GM18868 (cell line): ENCODE data around the gene LCA5.
A peak's percentile ranks its signal among the peaks of the same experiment; 100 is the strongest.
"Not testable (repeated sequence)": the region's sequence is repeated elsewhere in the genome, so short reads cannot be mapped to it uniquely, and the experiment has no call there.

Experiments used
- ATAC-seq: cut with Tn5 transposase; IDR thresholded peaks from one replicate; pipeline ENCODE4 v1.9.1; 2021; ENCODE audit warnings: mild to moderate bottlenecking, moderate library complexity; ENCODE audit not compliant: unreplicated experiment

The LCA5 gene

DNA sequence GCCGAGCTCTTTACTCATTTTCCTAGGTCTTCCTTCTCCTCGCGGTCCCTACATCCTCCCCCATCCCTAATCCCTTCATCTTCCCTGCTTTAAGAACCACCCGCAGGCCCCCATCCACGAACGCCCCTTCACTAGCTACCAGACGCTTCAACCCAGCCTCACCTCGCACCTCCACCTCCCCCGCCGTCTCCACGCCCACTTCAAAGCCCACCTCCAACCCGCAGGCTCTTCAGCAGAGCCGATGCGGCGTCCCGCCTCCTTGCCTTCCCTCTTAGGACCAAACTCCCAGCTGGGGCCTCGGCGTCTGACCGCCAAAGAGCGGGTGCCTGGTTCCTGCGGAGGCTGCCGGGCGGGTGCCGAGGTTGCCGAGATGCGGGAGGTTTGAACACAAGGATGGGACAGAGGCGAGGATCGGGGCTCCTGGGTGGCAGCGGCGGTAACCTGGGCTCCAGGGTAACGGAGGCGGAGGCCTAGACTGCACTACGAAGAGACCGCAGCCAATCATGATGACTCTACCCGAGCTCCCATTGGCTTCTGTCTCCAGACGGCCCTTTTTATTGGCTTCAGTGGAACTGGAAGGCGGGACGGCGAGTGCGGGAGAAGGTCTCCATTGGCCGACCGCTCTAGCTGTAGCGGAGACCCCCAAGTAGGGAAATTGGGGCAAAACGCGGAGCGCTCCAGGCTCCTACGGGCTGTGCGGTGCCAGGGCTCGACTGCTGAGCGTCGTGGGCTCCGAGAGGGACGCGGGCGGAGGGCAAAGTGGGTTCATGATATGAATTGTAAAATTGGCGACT is at the start of gene LCA5:
TSS of gene LCA5 (minus strand) at position 477 of the 794 bp plus-strand sequence. CDS start 18,536 bp downstream, outside the sequence.
- peak; percentile 100 for ATAC-seq

DNA sequence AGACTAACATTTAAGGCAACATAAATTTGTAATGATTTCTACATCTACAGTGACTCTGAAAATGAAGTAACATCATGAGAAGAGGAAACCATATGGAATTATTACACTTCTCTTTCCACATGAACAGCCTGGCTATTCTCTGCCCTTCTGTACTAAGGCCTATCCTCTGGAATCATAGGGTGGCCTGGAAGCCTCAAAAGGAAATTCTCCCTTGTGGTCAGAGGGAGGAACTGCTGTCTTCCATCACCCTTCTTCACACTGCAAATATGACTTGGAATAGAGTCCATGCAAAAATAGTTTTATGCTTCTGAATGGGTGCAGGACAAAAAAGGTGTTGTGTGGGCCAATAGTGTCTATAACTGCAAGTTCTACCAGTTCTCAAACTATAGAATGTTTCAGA is 49.3 kb upstream of the LCA5 start:
- ATAC-seq, result no peak

DNA sequence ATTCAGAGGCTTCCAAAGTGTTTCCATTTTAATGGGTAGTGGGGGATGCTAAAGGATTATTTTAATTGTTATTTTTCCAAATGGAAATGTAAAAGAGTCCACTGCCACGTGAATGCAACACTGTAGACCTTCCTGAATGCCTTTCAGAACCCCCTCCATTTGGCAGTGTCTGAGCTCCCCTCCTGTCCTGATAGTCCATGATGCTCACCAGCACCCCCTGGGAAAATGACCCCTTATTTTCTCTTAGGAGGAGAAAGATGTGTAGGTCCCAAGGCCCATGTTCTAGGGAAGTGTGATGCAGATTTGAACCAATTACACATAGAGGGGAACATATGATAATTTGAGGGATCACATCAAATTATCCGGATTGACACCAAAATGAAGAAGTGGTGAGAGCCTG is 47.1 kb upstream of the LCA5 start:
- no peak for ATAC-seq

DNA sequence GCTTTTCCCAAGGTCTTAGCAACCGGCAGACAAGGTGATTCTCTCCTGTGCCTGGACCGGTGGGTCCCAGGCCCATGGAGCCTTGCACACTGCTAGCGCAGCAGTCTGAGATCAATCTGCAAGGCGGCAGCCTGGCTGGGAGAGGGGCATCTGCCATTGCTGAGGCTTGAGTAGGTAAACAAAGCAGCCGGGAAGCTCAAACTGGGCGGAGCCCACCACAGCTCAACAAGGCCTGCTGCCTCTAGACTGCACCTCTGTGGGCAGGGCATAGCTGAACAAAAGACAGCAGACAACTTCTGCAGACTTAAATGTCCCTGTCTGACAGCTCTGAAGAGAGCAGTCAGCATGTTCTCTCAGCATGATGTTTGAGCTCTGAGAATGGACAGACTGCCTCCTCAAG is 40.7 kb upstream of the LCA5 start:
- ATAC-seq, result not testable (repeated sequence)

DNA sequence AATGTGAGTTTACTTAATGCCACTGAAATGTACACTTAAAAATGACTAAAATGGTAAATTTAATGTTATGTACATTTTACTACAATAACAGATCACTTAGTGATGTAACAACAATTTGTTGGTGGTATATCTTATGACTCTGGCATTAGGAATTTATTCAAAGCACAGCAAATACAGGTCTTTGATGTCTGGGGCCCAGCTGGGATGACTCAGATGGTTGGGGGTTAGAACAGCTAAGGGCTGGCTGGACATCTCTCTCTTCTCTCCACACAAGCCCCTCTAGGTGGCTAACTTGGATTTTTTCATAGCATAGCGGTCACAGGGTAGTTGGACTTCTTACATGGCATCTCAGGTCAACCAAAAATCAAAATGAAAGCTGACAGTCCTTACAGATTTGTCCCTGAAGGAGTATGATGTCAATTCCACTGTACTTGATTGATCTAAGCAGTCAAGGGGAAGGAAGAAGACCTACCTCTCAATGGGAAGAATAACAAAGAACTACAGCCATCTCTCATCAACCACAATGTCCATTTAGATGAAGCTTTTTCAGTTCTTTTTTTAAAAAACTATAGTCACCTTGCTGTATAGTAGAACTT is 37.5 kb upstream of the LCA5 start:
- no peak for ATAC-seq

DNA sequence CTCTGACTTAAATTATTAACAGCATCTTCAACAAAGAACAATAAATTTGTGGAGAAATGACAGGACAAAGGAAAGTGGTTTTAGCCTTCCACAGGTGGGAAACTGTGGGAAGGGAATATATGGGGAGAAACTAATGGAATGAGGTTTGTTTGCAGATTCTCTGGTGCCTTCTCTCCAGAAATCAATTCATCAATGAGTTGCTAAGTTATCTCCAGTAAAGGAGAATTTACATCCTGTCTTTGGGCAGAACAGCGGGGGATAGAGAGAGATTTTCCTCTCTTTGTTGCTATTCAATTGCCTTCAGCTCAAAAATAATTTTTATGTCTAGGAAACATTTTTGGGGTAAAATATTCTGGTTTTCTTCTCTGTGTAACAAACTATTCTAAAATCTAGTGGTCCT is 36.9 kb upstream of the LCA5 start:
- no peak for ATAC-seq

DNA sequence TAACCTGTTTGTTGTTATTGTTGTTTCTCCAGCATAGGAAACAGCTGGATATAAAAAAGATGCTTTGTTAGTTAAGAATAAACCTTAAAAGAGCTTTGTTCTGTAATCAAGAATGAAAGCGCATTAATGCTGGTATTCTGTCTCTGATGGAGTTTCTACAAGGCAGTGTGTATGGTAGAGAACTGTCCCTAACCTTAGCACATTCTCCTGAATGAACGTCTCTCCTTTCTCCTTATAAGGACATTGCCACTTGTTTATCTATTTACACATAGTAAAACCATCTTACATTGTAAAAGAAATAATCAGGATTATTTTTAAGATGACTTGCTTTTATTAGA is 33.8 kb upstream of the LCA5 start:
- ATAC-seq, result peak; percentile 30

DNA sequence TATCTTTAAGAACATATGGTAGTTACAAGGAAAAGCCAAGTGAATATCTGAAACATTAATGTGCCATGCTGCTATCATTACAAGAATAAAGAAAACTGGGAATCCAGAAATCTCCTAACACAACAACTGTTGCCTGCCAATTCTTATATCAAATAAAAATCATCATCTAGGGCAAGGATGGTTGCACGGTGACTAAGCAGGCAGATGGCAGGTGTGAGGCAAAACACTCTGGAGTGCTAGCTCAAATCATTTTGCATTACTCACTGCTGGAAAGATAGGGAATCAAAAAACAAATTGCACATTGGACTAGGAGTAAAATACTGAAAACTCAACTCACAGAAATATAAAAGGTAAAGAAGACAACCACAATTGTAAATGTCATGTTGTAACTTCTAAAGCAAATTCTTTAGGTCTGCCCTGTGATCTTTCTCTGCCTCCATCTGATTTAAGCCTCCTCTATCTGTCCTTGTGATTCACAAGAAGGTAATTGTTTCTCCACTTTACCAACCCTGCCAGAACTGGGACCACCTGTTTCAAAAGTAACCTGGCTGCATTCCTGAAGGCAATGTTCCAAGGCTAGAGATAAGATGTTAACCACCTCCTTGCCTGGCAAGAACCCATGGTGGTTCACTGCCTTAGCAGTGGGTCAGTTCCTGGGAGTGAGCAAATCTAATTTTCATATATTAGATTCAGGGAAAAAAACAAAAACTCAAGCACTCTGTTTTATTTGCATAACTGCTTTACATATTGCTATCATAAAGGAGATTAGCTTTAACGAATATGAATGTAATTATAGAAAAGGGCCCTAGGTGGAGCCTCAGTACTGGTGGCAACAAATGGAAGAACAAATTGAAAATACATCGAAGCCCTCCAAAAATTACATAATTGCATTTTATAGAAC is 33.1 kb upstream of the LCA5 start:
- ATAC-seq, result peak; percentile 88

DNA sequence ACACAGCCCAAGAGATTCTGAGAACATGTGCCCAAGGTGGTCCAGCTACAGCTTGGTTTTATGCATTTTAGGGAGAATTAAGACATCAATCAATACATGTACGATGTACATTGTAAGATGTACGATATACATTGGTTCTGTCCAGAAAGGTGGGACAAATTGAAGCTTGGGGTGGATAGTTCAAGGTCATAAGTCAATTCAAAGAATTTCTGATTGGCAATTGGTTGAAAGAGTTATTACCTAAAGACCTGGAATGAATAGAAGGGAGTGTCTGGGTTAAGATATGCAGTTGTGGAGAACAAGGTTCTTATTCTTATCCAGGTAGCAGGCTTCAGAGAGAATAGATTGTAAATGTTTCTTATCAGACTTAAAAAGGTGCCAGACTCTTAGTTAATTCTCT is 31.8 kb upstream of the LCA5 start:
- ATAC-seq, result no peak

DNA sequence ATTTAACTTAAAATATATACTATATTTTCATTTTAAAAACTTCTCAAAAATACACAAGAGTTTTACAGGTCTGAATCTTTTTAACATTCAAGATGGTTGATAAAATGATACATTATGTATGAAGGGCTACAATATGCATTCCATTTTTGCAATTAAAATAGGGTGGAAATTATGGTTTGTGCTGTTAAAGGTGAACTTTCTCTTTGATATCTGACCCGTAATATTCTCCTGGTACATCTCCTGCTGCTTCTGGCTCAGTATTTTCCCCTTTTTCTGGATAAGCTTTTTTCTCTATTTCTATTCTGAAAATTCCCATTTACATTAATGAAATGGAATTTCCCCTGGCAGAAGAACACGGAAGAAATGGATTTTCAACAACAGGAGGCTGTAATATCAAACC is 27.4 kb upstream of the LCA5 start:
- ATAC-seq, result no peak

DNA sequence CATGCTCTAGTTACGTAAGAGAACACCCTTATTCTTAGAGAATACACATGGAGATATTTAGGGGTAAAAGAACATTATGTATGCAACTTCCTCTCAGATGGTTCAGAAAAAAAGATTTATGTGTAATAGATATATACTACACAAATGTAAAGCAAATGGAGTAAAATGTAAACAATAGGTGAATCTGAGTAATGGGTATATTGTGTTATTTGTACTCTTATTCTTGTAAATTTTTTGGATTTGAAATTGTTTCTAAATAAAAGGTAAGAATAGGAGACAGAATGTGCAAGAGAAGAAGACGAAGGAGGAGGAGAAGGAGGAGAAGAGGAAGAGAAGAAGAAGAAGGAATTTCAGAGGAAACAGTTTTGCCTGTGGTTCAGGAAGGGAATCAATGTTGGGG is 22.5 kb upstream of the LCA5 start:
- ATAC-seq, result no peak

DNA sequence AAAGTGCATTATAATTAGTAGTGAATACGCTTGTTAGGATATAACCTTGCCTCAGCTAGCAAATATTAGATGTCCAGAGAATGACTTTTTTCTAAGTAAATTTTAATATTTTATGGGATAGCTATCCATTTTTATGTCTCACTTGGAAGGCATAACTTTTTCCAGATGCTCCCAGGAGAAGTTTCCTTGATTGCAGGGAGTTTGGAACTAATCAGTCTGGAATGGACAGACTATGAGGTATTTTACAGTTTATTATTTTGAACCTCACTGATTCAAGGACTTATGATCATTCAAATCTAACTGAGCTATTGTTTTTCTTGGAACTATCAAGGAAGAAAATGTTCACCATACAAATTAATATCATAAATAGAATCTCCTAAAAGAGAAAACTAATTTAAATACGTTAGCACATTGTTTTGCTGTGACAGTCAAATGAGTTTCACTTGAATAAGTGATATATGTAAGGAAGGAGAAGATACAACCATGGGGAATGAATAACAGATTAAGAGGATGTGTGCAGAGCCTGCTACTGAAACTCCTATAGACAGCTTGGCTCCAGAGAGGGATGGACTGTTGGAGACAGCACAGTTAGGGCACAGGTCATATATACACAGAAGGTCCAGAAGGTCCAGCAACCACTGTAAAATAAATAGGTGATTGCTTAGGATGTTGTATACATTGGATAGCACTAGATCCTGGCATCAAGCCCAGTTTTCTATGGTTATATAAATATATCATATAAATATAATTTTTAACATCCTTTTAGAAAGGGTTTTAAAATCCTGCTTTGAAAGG is 20.6 kb upstream of the LCA5 start:
- ATAC-seq, result no peak

DNA sequence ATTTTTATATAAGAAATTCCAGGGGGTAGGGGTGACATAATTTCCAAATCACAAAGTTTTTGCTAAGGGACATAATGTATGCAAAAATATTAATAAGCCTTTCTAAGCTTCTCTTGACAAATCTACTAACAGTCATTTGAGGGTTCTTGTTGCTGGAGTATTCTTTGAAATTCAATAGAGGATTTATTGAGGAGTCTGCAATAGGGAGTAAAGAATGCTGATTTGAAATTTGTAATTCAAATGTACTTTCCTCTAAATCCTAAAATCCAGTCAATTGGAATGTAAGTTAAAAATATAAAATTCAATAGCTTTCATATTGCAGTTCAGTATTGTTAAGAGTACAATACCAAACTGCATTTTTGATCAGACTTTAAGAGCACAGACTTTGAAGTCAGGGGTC is 17.1 kb upstream of the LCA5 start:
- no peak for ATAC-seq

DNA sequence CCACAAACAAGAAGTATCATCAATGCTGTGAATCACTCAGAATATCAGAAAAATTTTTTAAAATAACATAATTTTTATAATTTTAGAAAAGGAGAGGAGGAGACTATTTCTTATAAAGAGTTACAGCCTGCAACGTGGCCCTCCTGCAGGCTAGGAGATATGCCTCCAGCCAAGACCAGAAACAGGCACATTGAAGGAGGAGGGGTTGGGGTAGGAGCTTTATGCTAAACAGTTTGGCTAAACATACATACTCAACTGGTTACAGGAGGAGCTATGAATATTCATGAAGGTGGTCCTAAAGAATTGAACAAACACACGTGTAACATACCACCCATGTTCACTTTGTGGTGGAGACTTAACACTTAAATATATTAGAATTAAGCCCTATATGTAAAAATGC is 14.2 kb upstream of the LCA5 start:
- no peak for ATAC-seq

DNA sequence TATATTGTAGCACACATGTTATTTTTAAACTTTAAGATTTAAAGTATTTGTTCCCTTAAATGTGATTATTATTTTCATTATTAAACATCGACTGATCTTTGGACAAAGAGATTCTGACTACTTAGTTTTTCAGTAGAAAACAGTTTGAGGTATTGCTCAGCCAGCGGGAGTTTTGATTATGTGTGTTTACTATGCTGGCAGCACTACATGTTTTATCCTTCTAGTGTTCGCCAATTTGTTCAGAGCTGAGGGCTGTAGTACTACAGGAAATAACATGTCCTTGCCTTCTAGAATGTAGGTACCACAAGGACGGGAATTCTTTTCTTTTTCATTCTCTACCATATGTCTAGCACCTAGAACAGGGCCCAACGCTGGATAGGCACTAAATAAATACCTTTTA is 11.1 kb upstream of the LCA5 start:
- no peak for ATAC-seq

DNA sequence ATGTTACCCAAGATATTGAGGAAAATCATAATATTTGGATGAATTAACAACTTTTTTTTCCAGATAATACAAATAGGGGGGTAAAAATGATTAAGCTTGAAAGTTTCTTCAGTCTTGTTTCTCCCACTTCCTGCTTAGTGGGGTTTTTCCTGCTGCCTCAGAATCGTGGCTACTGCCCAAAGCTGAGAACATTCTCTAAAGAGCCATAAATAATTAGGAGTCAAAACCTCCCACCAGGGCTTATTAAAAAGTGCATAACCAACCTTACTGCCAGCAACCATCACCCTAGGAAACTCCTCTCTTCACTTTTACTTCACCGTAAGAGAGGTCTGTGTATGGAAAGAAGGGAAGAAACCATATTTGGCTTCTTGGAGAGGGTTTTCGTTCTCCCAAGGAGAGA is 9.0 kb upstream of the LCA5 start:
- ATAC-seq, result no peak

DNA sequence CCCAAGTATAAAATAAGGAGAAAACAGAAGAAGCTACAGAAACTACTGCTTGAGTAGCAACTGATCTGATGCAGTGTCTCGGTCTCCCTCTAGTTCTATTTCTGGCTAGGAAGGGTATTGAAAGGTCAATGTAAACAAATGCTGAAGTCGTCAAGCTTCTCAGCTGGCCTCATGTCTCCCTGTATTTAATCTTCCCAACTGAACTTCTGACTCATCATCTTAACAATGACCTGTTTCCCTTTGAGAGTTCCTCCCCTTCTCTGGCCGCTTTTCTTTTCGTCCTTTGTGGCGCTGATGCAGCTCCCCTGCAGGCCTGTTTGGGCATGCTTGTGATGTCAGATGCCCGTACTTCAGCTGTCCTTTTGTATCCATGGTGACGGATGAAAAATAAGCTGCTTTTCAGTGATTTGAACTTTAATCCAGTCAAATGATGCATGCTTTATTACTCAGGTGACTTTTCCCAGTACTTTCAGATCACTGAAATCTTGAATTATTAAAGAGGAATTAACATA is 7.8 kb upstream of the LCA5 start:
- ATAC-seq, result peak; percentile 88

DNA sequence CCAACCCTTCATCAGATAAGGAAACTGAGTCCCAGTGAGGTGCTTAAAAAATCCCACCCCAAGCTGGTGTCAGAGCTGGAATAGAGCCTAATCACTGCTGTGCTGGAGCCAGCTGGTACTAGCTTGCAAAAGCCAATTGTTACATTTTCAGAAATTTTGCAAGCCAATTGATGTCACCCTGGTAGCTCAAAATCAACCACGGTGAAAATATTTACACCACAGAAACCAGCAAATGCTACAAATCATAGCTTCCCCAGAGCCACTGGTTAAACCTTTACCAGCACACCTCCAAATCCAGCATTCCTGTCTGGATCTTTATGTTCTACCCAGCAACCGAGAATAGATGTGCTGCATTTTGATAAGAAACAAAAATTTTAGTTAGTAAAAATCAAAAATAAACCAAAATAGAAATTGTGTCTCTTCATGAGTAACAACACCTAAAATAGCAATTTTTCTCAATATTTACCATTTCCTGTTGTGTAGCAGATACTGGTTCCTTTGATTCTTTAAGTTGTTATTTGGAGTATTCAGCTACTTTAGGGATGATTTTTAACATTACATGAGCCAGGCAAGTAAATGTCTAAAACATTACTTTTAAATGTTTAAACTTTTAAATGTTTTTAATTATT is 7.2 kb upstream of the LCA5 start:
- peak; percentile 45 for ATAC-seq

DNA sequence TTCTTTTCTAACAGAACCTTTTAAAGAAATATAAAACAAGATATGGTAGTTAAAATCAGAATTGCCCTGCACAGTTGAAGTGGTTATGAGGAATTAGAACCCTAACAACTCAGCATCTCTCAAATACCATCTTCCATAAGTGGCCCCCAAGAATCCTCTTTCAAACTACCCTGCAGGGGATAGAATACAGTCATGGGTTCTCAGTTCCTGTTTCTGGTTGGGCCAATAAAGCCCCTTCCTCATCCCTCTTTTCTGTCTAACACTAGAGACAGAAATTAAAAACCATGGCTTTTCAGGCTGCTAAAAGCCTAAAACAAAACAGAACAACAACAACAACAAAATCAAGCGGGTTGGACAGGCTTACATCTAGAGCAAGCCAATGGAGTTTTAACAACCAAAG is 6.7 kb upstream of the LCA5 start:
- ATAC-seq, result peak; percentile 38

DNA sequence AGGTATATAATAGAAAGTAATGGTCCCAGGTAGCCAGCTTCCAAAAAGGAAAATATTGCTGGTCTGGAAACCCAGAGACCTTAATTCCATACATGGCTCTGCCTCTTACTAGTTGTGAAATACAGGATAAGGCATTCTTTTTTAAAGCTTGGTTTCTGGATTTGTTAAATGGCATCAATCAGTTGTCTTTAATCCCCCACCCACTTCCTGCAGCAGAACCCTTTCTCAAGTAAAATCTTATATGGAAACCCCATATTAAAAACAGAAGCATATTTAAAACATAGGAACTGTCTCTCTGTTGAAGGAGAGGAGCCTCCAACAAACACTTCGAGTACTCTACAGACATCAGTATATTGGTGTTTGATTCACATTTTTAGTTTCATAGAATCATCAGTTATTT is 6.2 kb upstream of the LCA5 start:
- no peak for ATAC-seq
